Psoas muscle (tissue), 8 donors: ENCODE data around the gene IFIT5. TPM values are rescaled to one million over a fixed set of nuclear protein-coding genes. Genes with fewer than 3 reads are reported as not detected.

Experiments used
- ATAC-seq, 4 donors: fragments of 200-7000 bp; cut with Tn5 transposase; one replicate each; pipeline ENCODE4 v1.9.1; 2020; ENCODE audit warnings: moderate library complexity in 3 of 4, mild to moderate bottlenecking in 2 of 4
- DNase-seq, 2 donors: peaks; one replicate each; pipeline ENCODE4 v3.0.0-alpha.2; 2020
- H3K27ac ChIP-seq: fragments of 200-600 bp; one replicate; pipeline ENCODE4 v1.8.0; 2022
- H3K27me3 ChIP-seq, 3 donors: fragments of 200-600 bp in 1 of 3; one replicate each; pipeline versions ENCODE4 v1.6.1 to v1.8.0; 2013 to 2022; ENCODE audit warnings: low read length in 2 of 3, mild to moderate bottlenecking in 2 of 3, moderate library complexity in 1 of 3; ENCODE audit not compliant: insufficient read depth in 3 of 3
- H3K36me3 ChIP-seq, 2 donors: fragments of 200-600 bp in 1 of 2; one replicate each; pipeline versions ENCODE4 v1.6.1 to v1.8.0; 2013 to 2022; ENCODE audit warnings: low read depth in 1 of 2, mild to moderate bottlenecking in 1 of 2, moderate library complexity in 1 of 2; ENCODE audit not compliant: insufficient read depth in 1 of 2
- H3K4me1 ChIP-seq: fragments of 200-600 bp; one replicate; pipeline ENCODE4 v1.8.0; 2022
- H3K4me3 ChIP-seq: fragments of 200-600 bp; one replicate; pipeline ENCODE4 v1.8.0; 2022; ENCODE audit warnings: mild to moderate bottlenecking
- H3K9me3 ChIP-seq: fragments of 200-600 bp; one replicate; pipeline ENCODE4 v1.8.0; 2022
- CTCF ChIP-seq: fragments of 200-600 bp; IDR thresholded peaks from one replicate; pipeline ENCODE4 v1.8.0; 2022; ENCODE audit warnings: antibody characterized with exemption
- WGBS, 3 donors: extraction: QIAGEN DNeasy Blood & Tissue Kit; methylation state at CpG; one replicate each; pipeline versions ENCODE4 v1.1.6 to v1.1.7; 2013; 5-methylcytosine and 5-hydroxymethylcytosine counted together
- intact Hi-C, 2 donors: fragments of 100-400 bp; cut with DNase I; formaldehyde crosslinking; loops; one replicate each; pipeline versions ENCODE4 v1.11.0 to v1.14.2; 2022
- polyA plus RNA-seq, 3 donors: library from polyadenylated mRNA; stranded (reverse); fragments of 200-250 nt; gene quantifications; one replicate each; pipeline ENCODE4 v1.2.3, GENCODE V29; 2013
- total RNA-seq, 4 donors: library from RNA; stranded (reverse); fragmentation: NEBNext Ultra II Directional in 2 of 4; extraction: Animal tissue kit (Norgen Biotek cat#: 25700) in 2 of 4; gene quantifications; one replicate each; pipeline versions ENCODE4 v1.2.1 to v1.2.4, GENCODE V29; 2021 to 2023
- donor health status: healthy with polysubstance abuse.
- donor health status: DM: no; HTN: no; CAD: no; lungs with moderate emphysema.
- donor health status: Bipolar disorder and iron deficiency.
- donor health status: healthy.
- donor health status: DM: yes; HTN: yes; CAD: no.
- donor health status: DM: no; HTN: no; CAD: no.
- donor health status: DM: no; HTN: no; CAD: no.
- donor health status: DM: yes; HTN: yes; CAD: no.

The IFIT5 gene
- total and polyA plus RNA-seq, 7 donors, result 2.0 to 6.9 (median 3.0) TPM

GRCh38 chr10:89413398-89413912, 913 bp upstream of the IFIT5 start:
- intact Hi-C loops, result no loop called here
- H3K27me3 ChIP-seq, result no peaks in the 10 kb centered on the region
- TF ChIP-seq CTCF, result no peak
- DNase-seq, result no peak
- no peaks in the 10 kb centered on the region for H3K9me3 ChIP-seq
- peaks cover 0 to 12% of the 10 kb centered on the region in 2 donors for H3K36me3 ChIP-seq
- 80 to 88% (median 83%) methylated on average over 7 of the region's 7 CpGs for WGBS, 3 donors
- ATAC-seq, result no peak
- H3K4me1 ChIP-seq, result peaks cover 6% of the 10 kb centered on the region
- H3K4me3 ChIP-seq, result peak overlapping the region; percentile 85
- H3K27ac ChIP-seq, result peak overlapping the region; percentile 82

DNA sequence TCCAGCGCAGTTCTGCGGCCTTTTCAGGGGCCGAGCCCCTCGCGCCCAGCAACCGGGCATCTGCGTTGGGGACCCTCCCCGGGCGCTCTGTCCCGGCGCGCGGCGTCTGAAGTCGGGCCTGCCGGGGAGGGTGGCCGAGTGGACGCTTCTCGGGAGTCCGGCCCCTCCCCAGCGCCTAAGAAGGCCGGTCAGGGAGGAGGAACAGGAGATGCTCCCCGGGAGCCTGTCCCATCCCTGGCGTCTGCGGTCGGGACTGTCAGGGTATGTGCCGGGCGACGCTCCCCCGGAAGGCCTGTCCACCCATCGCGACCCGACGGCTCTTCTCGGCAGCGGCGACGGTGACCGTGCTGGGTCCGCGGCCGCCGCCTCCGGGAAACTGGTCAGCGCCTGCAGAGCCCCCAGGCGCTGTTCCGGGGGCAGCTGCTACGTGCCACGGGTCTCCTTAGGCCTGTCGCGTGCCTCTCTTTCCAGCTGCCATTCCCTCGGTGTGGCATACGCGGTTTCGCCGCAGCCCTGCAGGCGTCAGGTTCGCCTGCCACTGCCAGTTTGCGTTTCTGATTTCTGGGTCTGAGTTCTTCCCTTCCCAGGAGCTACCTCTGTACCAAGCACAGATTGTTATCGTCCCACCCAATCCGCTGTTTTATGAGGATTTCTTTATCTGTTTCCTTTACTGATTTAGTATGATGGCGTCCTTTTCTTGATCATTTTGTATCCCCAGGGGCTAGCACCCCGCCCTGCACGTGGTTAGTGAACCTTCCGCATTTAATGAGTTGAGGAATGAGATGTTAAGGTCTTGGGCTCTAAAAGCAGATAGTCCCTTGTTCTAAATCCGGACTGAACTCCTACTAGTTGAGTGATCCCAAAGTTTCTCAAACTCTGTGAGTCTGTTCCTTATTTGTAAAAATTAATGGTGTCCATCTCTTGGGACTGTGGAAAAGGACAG, 782 bp downstream of the IFIT5 start:
- peak; percentile 76 to 82 (median 78) for ATAC-seq
- peaks cover 6% of the 10 kb centered on the region for H3K4me1 ChIP-seq
- H3K9me3 ChIP-seq, result no peaks in the 10 kb centered on the region
- H3K4me3 ChIP-seq, result peak overlapping the region; percentile 85
- peak overlapping the region; percentile 82 for H3K27ac ChIP-seq
- intact Hi-C loops, result loop anchor here in 1 of 2 donors (2.0 kb wide), 1 partner anchor 120 kb away; no protein-coding TSS in a partner anchor
- no peaks in the 10 kb centered on the region for H3K27me3 ChIP-seq
- DNase-seq, result peak; percentile 52 to 73
- TF ChIP-seq CTCF, result no peak
- peaks cover 0 to 15% of the 10 kb centered on the region in 2 donors for H3K36me3 ChIP-seq
- WGBS, 3 donors, result 2 to 3% (median 3%) methylated on average over 59 to 66 of the region's 66 CpGs

DNA sequence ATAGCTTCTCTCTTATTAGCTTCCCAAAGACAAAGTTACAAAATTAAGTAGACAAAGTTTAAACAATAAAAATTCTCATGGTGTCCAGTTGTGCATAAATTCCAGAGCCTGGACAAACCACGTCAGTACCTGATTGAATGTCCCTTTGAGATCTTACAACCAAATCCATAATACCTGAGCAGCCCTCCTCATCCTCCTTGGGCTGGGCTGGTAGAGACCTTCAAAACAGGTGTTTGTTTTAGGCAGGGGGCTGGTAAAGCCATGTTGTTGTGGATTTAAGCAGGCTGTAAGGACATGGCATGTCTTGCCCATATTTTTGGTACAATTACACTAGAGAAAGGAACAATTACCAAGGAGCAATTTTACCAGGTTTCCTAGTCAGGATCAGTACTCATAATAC, 2.1 kb downstream of the IFIT5 start:
- no peak for DNase-seq
- H3K4me1 ChIP-seq, result peaks cover 6% of the 10 kb centered on the region
- ATAC-seq, result no peak
- no peaks in the 10 kb centered on the region for H3K27me3 ChIP-seq
- 79 to 90% (median 87%) methylated on average over 1 of the region's 1 CpG for WGBS, 3 donors
- peaks cover 0 to 15% of the 10 kb centered on the region in 2 donors for H3K36me3 ChIP-seq
- H3K27ac ChIP-seq, result no peak overlapping the region
- intact Hi-C loops, result no loop called here
- H3K9me3 ChIP-seq, result no peaks in the 10 kb centered on the region
- no peak overlapping the region for H3K4me3 ChIP-seq
- no peak for TF ChIP-seq CTCF

GRCh38 chr10:89419548-89419947, 5.2 kb downstream of the IFIT5 start:
- 21 to 52% (median 26%) methylated on average over 3 of the region's 3 CpGs for WGBS, 3 donors
- H3K27ac ChIP-seq, result no peak overlapping the region
- DNase-seq, result no peak

More at GRCh38 chr10:89419548-89419947, 5.2 kb downstream of the IFIT5 start:
- no peak overlapping the region for H3K4me3 ChIP-seq
- no peaks in the 10 kb centered on the region for H3K4me1 ChIP-seq
- TF ChIP-seq CTCF, result no peak
- H3K9me3 ChIP-seq, result no peaks in the 10 kb centered on the region
- no peak for ATAC-seq
- no peaks in the 10 kb centered on the region for H3K27me3 ChIP-seq
- H3K36me3 ChIP-seq, result peaks cover 0 to 15% of the 10 kb centered on the region in 2 donors
- intact Hi-C loops, result no loop called here
